WTC11 (cell line): ENCODE results near the gene PALMD. TPM values are rescaled to one million over a fixed set of nuclear protein-coding genes. Genes with fewer than 3 reads are reported as not detected.

Experiments
- ATAC-seq: fragments of 200-7000 bp; cut with Tn5 transposase; 2 replicates; pipeline ENCODE4 v1.10.0; 2021; ENCODE audit warnings: mild to moderate bottlenecking, moderate library complexity
- CTCF ChIA-PET: fragments of 300-600 bp; sonication (Branson Sonifier 250); formaldehyde crosslinking; loops from one replicate; lab custom pipeline; 2021; ENCODE audit warnings: antibody characterized with exemption; lab: Charles Lee
- POLR2A ChIA-PET: fragments of 350-600 bp; sonication (Branson Sonifier 250); formaldehyde crosslinking; loops from one replicate; lab custom pipeline; 2021; ENCODE audit warnings: antibody characterized with exemption; lab: Charles Lee
- DNase-seq: peaks from one replicate; pipeline ENCODE4 v3.0.0; 2021; ENCODE audit warnings: low spot score
- H3K27ac Mint-ChIP-seq: 2 replicates; pipeline ENCODE4 v1.8.0; 2021; ENCODE audit warnings: mixed read lengths
- H3K27me3 Mint-ChIP-seq: 2 replicates; pipeline ENCODE4 v1.8.0; 2021; ENCODE audit warnings: low read depth, mild to moderate bottlenecking, moderate library complexity, mixed read lengths
- H3K36me3 Mint-ChIP-seq: 2 replicates; pipeline ENCODE4 v1.8.0; 2021; ENCODE audit warnings: mixed read lengths
- H3K4me1 Mint-ChIP-seq: 2 replicates; pipeline ENCODE4 v1.8.0; 2022; ENCODE audit warnings: mixed read lengths
- H3K4me3 Mint-ChIP-seq: 2 replicates; pipeline ENCODE4 v1.8.0; 2021; ENCODE audit warnings: mild to moderate bottlenecking, moderate library complexity, mixed read lengths
- H3K9me3 Mint-ChIP-seq: 2 replicates; pipeline ENCODE4 v1.8.0; 2021; ENCODE audit warnings: mixed read lengths
- ATF3 ChIP-seq: sonication (generic); formaldehyde crosslinking; conservative IDR thresholded peaks from 2 replicates; pipeline ENCODE4 v1.8.1; 2022; ENCODE audit warnings: mild to moderate bottlenecking, missing genetic modification reagents
- ATF6 ChIP-seq: sonication (generic); formaldehyde crosslinking; IDR thresholded peaks from 2 replicates; pipeline ENCODE4 v1.8.1; 2023; ENCODE audit warnings: mild to moderate bottlenecking, missing genetic modification reagents
- CBFB ChIP-seq: sonication (generic); formaldehyde crosslinking; IDR thresholded peaks from 2 replicates; pipeline ENCODE4 v1.8.1; 2022; ENCODE audit warnings: mild to moderate bottlenecking, low read depth, missing genetic modification reagents
- CREM ChIP-seq: sonication (generic); formaldehyde crosslinking; IDR thresholded peaks from 2 replicates; pipeline ENCODE4 v1.8.1; 2022; ENCODE audit warnings: mild to moderate bottlenecking, missing genetic modification reagents, moderate library complexity
- ELF4 ChIP-seq: sonication (generic); formaldehyde crosslinking; IDR thresholded peaks from 2 replicates; pipeline ENCODE4 v1.8.1; 2022; ENCODE audit warnings: low read depth, mild to moderate bottlenecking, moderate library complexity, missing genetic modification reagents
- EMX1 ChIP-seq: fragments of 250-450 bp; sonication (Bioruptor Pico); IDR thresholded peaks from 2 replicates; pipeline ENCODE4 v1.8.0; 2021; ENCODE audit warnings: mild to moderate bottlenecking
- ESRRA ChIP-seq: sonication (generic); formaldehyde crosslinking; IDR thresholded peaks from 2 replicates; pipeline ENCODE4 v1.8.1; 2022; ENCODE audit warnings: mild to moderate bottlenecking, missing genetic modification reagents, borderline replicate concordance
- FOXK1 ChIP-seq: sonication (generic); formaldehyde crosslinking; IDR thresholded peaks from 2 replicates; pipeline ENCODE4 v1.8.0; 2022; ENCODE audit warnings: mild to moderate bottlenecking, moderate library complexity, missing genetic modification reagents
- HMGA2 ChIP-seq: fragments of 250-450 bp; sonication (Bioruptor Pico); IDR thresholded peaks from 2 replicates; pipeline ENCODE4 v1.4.0; 2021; ENCODE audit warnings: mild to moderate bottlenecking, moderate library complexity
- IRF1 ChIP-seq: sonication (generic); formaldehyde crosslinking; IDR thresholded peaks from 2 replicates; pipeline ENCODE4 v1.8.0; 2023; ENCODE audit warnings: missing genetic modification reagents
- KAT7 ChIP-seq: sonication (generic); formaldehyde crosslinking; IDR thresholded peaks from 2 replicates; pipeline ENCODE4 v1.8.1; 2023; ENCODE audit warnings: missing genetic modification reagents, mild to moderate bottlenecking, borderline replicate concordance
- NR1H2 ChIP-seq: sonication (generic); formaldehyde crosslinking; IDR thresholded peaks from 2 replicates; pipeline ENCODE4 v1.9.0; 2021; ENCODE audit warnings: mild to moderate bottlenecking, moderate library complexity, missing genetic modification reagents
- NR2C2 ChIP-seq: sonication (generic); formaldehyde crosslinking; IDR thresholded peaks from 2 replicates; pipeline ENCODE4 v1.8.0; 2022; ENCODE audit warnings: mild to moderate bottlenecking, missing genetic modification reagents
- STAT6 ChIP-seq: sonication (generic); formaldehyde crosslinking; conservative IDR thresholded peaks from 2 replicates; pipeline ENCODE4 v1.8.1; 2023; ENCODE audit warnings: mild to moderate bottlenecking, low read depth, missing genetic modification reagents, moderate library complexity
- TCF7 ChIP-seq: sonication (generic); formaldehyde crosslinking; IDR thresholded peaks from 2 replicates; pipeline ENCODE4 v1.8.0; 2022; ENCODE audit warnings: mild to moderate bottlenecking, low read depth, missing genetic modification reagents, moderate library complexity
- TP53 ChIP-seq: sonication (generic); formaldehyde crosslinking; IDR thresholded peaks from 2 replicates; pipeline ENCODE4 v1.8.1; 2023; ENCODE audit warnings: mild to moderate bottlenecking, missing genetic modification reagents
- ZBTB21 ChIP-seq: sonication (generic); formaldehyde crosslinking; IDR thresholded peaks from 2 replicates; pipeline ENCODE4 v1.8.1; 2023; ENCODE audit warnings: mild to moderate bottlenecking, missing genetic modification reagents, borderline replicate concordance
- ZNF263 ChIP-seq: sonication (generic); formaldehyde crosslinking; IDR thresholded peaks from 2 replicates; pipeline ENCODE4 v1.8.1; 2022; ENCODE audit warnings: low read depth, mild to moderate bottlenecking, moderate library complexity, missing genetic modification reagents
- ZNF423 ChIP-seq: fragments of 250-450 bp; sonication (Bioruptor Pico); IDR thresholded peaks from 2 replicates; pipeline ENCODE4 v2.1.2; 2022; ENCODE audit warnings: mild to moderate bottlenecking, moderate library complexity
- ZNF532 ChIP-seq: fragments of 250-450 bp; sonication (Bioruptor Pico); IDR thresholded peaks from 2 replicates; pipeline ENCODE4 v1.9.0; 2021; ENCODE audit warnings: mild to moderate bottlenecking, borderline replicate concordance
- ZSCAN18 ChIP-seq: fragments of 250-450 bp; sonication (Bioruptor Pico); IDR thresholded peaks from 2 replicates; pipeline ENCODE4 v2.1.2; 2022; ENCODE audit warnings: mild to moderate bottlenecking, moderate library complexity
- total RNA-seq: library from RNA; stranded (reverse); gene quantifications from 3 replicates; pipeline ENCODE4 v1.2.3, GENCODE V29; 2021
- TF ChIP-seq, protein P1 (sequence below): sonication (generic); formaldehyde crosslinking; IDR thresholded peaks from 2 replicates; pipeline ENCODE4 v1.8.0; 2022; ENCODE audit warnings: mild to moderate bottlenecking, missing genetic modification reagents

PALMD gene
- total RNA-seq, 1 experiment from 2014 or later, result 0.07 TPM

DNA sequence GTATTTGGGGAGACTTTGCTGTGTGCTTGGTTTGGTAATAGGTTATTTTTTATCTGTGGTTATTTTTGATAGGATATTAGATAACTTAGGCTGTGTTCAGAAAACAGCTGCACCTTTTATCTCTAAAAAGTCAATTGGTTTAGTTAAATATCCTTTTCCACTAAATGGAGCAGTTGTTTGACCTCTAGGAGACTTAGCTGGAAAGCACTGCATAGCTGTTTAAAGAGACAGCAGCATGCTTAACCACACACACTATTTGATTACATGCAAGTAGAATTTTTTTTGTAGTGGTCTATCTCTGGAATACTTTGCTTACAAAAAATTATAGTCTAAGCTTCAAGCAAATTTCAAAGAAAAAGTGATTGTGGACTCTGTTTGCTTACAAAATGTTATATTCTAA is 6.5 kb upstream of the PALMD start (continued):
- TF ChIP-seq ATF3 (CRISPR knock-in tag), result no peak
- no peak for TF ChIP-seq ZNF423 (CRISPR knock-in tag)
- TF ChIP-seq NR2C2 (CRISPR knock-in tag), result no peak
- TF ChIP-seq, protein P1, sequence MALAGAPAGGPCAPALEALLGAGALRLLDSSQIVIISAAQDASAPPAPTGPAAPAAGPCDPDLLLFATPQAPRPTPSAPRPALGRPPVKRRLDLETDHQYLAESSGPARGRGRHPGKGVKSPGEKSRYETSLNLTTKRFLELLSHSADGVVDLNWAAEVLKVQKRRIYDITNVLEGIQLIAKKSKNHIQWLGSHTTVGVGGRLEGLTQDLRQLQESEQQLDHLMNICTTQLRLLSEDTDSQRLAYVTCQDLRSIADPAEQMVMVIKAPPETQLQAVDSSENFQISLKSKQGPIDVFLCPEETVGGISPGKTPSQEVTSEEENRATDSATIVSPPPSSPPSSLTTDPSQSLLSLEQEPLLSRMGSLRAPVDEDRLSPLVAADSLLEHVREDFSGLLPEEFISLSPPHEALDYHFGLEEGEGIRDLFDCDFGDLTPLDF (CRISPR knock-in tag), result no peak
- no peak for TF ChIP-seq TCF7

DNA sequence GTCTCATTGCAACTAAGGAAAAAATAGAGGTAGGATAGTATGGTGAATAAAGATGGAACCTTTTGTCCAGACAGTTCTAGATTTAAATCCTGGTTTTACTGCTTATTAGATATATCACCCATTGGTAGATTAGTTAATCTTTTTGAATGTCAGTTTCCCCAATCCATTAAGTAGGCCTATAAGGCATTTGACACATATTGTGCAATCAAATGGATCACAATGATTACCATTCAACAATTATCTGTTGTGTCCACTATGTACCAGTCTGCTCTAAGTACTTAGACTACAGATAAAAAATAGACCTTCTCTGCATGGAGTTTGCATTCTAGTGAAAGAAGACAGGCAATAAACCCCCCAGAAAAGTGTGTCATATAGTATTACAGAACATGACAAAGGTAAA is 6.0 kb upstream of the PALMD start:
- Mint-ChIP-seq H3K4me1 (peaks cover 10% of the 10 kb centered on the region), H3K4me3 (no peak overlapping the region), H3K27me3 (no peaks in the 10 kb centered on the region), H3K9me3 (no peaks in the 10 kb centered on the region), H3K36me3 (no peaks in the 10 kb centered on the region), H3K27ac (no peak overlapping the region)
- ChIA-PET POLR2A (no interaction called here), CTCF (no interaction called here)
- no peak for ATAC-seq
- TF ChIP-seq CBFB (CRISPR knock-in tag), result no peak
- no peak for TF ChIP-seq HMGA2 (CRISPR knock-in tag)
- no peak for TF ChIP-seq ATF6 (CRISPR knock-in tag)
- TF ChIP-seq ZNF532 (CRISPR knock-in tag), result no peak
- TF ChIP-seq ELF4 (CRISPR knock-in tag), result no peak
- TF ChIP-seq TP53 (CRISPR knock-in tag), result no peak
- no peak for TF ChIP-seq ZBTB21 (CRISPR knock-in tag)
- no peak for TF ChIP-seq CREM (CRISPR knock-in tag)
- no peak for TF ChIP-seq KAT7
- no peak for TF ChIP-seq NR1H2 (CRISPR knock-in tag)
- TF ChIP-seq ESRRA (CRISPR knock-in tag), result no peak
- no peak for TF ChIP-seq TCF7
- TF ChIP-seq FOXK1, result no peak
- no peak for TF ChIP-seq EMX1 (CRISPR knock-in tag)
- no peak for TF ChIP-seq ZNF423 (CRISPR knock-in tag)
- DNase-seq, result no peak

- H3K4me1 Mint-ChIP-seq, result peaks cover 10% of the 10 kb centered on the region
- DNase-seq, result no peak
- no peak for TF ChIP-seq ZSCAN18 (CRISPR knock-in tag)
- TF ChIP-seq IRF1 (CRISPR knock-in tag), result no peak
- no peak for TF ChIP-seq STAT6
- no peak for TF ChIP-seq ZNF263 (CRISPR knock-in tag)
- TF ChIP-seq, all 79 proteins: peak for 0
- no peak overlapping the region for H3K4me3 Mint-ChIP-seq
- no peaks in the 10 kb centered on the region for H3K36me3 Mint-ChIP-seq
- CTCF ChIA-PET, result no interaction called here
- no peak overlapping the region for H3K27ac Mint-ChIP-seq
- no peak for ATAC-seq
- POLR2A ChIA-PET, result no interaction called here
- H3K27me3 Mint-ChIP-seq, result no peaks in the 10 kb centered on the region
- H3K9me3 Mint-ChIP-seq, result no peaks in the 10 kb centered on the region
These were observed 5.2 kb upstream of the PALMD start for GRCh38 chr1:99640672-99641071.
